HCEC 1CT (cell line): Measurements from ENCODE around the gene LYL1.

Source experiments
- DNase-seq: peaks from one replicate; pipeline ENCODE4 v3.0.0-alpha.2; 2017

The LYL1 gene

GRCh38 chr19:13054626-13055212, 47.9 kb downstream of the LYL1 start:
- peak; percentile 32 for DNase-seq

GRCh38 chr19:13053761-13054625, 48.7 kb downstream of the LYL1 start:
- peak; percentile 86 for DNase-seq

DNA sequence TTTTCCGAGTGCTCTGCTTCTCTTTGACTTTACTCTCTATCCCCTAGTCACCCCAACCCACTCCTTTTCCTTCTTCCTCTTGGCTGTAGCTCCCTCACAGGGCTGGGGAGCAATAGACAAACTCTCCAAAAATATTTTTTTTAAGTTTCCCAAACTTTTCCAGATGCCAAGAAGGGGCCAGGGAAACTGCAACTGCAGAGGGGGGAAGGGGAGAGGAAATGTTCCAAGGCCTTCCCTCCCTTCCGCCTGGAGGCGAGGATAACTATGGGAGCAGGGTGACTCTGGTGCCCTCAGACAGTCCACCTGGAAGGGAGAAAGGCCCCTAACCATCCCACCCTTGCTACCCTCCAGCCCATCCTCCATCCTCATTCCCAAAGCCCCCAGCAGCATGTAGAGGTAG, 49.4 kb downstream of the LYL1 start:
- DNase-seq: no peak

DNA sequence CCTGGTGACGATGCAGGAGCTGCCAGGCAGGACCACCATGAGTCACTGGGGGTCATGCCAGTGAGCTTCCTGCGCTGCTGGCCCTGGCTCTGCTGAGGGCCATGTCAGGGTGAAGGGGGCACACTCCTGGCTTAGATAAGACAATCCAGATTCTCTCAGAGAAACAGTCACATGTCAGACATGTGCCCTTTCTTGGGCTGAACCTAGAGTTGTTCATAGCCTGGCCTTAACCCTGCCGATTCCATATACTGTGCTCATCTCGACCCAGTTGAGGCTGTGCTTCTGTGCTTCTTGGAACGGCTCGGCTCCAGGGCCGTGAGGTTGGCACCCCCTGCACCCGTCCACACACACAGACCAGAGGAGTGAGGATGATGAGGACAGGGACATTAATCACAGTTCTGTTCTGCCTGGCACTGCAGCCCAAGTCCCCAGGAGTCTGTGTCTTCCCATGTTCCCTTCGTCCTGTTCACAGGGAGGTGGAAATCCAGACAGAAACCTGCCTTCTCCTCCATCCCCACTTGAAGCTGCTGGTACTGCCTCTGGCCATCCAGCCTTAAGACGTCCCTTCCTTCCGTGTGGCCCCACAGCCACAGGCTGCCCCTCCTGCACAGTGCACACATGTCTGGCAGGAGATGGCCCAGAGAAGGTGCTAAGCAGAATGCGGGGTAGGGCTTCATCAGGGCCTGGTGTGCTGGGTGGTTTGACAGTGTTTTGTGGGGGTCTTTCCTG, 50.0 kb downstream of the LYL1 start:
- DNase-seq: no peak

GRCh38 chr19:13051557-13052165, 51.0 kb downstream of the LYL1 start:
- DNase-seq: peak; percentile 14

GRCh38 chr19:13050274-13050673, 52.4 kb downstream of the LYL1 start:
- DNase-seq: no peak
